ACHN (cell line): ENCODE measurements around the gene UBC.
"Not testable (repeated sequence)": the region's sequence is repeated elsewhere in the genome, so short reads cannot be mapped to it uniquely, and the experiment has no call there.

Experiments used
- DNase-seq: peaks from one replicate; pipeline ENCODE4 v3.0.0-alpha.2; 2015
- in situ Hi-C: cut with HindIII; loops from 2 replicates; pipeline ENCODE4 v1.10.0; 2017; ENCODE audit warnings: low sequenced_read_pairs, low pct_ligation_motif_present, low pct_unique_long_range_greater_than_20kb

The UBC gene

GRCh38 chr12:124898923-124899294, 15.5 kb downstream of the UBC start:
- in situ Hi-C loops = no loop called here
- no peak for DNase-seq

DNA sequence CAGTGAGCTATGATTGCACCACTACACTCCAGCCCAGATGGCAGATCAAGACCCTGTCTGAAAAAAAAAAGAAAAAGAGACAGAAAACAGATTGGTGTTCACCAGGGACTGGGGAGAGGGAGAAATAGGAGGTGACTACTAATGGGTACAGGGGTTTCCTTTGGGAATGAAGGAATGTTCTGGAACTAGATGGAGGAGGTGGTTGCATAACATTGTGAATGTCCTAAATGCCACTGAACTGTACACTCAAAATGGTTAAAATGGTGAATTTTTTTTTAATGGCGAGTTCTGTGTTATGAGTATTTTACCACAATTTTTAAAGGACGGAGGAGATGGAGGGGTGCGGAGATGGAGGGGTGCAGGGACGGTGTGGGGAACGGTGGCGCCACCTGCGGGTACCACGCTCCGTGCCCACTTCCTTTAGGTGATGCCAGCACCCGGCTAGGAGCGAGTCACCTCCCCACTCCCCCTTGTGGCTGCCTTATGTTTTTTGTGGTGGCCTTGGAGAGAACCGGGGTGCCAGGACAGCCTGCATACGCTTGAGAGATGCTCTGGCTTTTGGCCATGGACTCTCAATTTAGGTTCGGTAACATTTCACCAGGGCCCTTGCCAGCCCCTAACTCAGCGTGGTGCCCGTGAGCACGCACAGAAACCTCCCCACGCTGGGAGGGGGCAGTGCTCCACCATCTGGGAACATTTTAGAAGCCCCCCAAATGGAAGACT, 16.1 kb downstream of the UBC start:
- in situ Hi-C loops = no loop called here
- peak; percentile 88 for DNase-seq

- in situ Hi-C loops = no loop called here
- DNase-seq = no peak
Measured at GRCh38 chr12:124896461-124896860, 18.0 kb downstream of the UBC start.

DNA sequence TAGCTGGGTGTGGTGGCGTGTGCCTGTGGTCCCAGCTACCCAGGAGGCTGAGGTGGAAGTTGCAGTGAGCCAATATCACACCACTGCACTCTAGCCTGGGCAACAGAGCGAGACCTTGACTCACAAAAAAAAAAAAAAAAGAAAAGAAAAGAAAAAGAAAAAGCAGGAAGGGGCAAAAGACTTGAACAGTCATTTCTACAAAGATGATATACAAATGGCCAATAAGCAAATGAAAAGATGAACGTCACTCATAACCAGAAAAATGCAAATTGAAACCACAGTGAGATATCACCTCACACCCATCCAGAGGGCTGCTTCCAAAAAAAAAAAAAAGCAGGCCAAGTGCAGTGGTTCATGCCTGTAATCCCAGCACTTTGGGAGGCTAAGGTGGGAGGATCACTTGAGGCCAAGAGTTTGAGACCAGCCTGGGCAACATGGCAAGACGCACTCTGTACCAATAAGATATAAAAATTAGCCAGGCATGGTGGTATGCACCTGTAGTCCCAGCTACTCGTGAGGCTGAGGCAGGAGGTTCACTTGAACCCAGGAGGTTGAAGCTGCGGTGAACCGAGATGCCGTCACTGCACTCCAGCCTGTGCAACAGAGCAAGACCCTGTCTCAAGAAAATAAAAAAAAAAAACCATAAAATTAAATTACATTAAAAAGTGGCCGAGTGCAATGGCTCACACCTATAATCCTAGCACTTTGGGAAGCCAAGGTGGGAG, 20.5 kb downstream of the UBC start:
- no peak for DNase-seq
- in situ Hi-C loops = no loop called here

DNA sequence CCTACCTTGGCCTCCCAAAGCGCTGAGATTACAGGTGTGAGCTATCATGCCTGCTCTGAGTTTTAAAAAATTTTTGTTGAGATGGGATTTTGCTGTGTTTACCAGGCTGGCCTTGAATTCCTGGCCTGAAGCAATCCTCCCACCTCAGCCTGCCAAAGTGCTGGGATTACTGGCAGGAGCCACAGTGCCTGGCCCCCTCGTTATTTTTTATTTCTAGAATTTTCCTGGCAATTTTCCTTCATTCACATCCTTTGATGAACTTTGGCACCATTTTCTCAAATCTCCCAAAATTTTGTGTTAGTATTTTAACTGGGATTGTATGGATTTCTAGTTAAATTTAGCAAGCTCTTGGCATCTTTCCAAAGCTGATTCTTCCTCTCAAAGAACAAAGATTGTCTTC, 26.2 kb downstream of the UBC start:
- in situ Hi-C loops = no loop called here
- DNase-seq = no peak

DNA sequence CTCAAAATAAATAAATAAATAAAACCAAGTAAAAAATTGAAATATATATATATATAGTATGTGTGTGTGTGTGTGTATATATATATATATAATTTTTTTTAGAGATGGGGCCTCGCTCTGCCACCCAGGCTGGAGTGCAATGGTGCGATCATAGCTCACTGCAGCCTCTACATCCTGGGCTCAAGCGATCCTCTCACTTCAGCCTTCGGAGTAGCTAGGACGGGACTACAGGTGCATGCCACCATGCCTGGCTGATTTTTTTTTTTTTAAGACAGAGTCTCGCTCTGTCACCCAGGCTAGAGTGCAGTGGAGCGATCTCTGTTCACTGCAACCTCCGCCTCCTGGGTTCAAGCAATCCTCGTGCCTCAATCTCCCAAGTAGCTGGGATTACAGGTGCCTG, 26.7 kb downstream of the UBC start:
- in situ Hi-C loops, DNase-seq: not testable (repeated sequence)

DNA sequence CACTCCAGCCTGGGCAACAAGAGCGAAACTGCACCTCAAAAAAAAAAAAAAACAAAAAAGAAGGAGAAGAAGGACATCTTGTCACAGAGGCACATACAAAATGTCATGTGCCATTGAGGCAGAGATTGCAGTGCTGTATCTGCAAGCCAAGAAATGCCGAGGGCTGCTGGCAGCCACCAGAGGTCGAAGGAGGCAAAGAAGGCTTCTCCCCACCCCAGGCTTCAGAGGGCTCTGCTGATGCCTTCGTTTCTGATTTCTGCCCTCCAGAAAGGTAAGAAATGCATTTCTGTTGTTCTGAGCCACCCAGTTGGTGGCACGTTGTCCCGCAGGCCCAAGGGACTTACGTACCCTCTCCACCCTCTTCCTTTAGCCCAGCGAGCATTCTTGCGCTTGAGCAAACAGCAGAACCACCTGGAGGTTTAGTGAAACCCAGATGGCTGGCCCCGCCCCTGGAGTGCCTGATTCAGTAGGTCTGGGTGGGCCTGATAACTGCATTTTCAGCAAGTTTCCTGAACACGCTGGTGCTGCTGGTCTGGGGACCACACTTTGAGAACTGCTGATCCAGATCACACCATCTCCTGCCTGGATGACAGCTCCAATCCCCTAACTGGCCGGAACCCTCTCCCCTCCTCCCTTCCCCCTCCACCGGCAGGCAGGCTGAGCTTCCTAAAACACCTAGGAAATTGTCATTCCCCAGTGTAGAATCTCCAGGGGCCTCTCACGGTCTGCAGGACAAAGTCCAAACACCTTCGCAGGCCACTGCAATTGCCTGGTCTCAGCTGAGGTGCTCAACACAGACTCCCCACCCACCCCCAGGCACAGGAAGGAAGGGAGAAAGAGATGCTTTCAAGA, 29.6 kb downstream of the UBC start:
- DNase-seq = no peak
- in situ Hi-C loops = no loop called here

DNA sequence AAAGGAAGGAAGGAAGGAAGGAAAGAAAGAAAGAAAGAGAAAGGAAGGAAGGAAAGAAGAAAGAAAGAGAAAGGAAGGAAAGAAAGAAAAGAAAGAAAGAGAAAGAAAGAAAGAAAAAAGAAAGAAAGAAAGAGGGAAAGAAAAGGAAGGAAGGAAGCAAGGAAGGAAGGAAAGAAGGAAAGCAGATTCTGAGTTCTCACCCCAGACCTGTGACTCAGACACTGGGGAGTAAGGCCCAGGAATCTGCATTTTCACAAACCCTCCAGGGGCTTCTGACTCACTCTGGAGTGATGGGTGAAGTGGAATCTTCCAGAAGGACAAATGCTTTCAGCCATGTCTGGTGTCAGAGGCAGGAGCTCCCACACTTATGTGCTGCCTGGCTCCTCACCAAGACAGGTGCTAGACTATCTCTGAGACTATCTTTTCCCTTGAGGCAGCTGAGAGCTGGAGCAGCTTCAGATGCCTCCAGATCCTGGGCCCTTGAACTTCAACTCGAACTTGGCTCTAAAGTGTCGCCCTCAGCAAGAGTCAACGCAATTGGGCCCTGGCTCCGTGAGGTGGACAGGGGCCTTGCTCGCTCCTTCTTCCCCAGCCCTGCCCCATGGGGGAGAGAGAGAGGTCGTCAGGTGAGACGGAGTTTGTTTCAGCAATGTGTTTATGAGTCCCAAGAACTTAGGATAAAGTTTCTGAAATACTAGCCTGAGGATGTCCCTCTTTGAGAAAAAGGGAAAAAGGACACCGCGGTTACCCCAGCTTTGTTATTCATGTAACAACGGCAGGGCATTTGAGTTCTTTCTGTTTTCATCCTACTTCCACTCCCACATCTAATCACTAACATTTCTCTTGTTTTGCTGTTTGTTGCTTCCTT, 31.0 kb downstream of the UBC start:
- in situ Hi-C loops = no loop called here
- no peak for DNase-seq

DNA sequence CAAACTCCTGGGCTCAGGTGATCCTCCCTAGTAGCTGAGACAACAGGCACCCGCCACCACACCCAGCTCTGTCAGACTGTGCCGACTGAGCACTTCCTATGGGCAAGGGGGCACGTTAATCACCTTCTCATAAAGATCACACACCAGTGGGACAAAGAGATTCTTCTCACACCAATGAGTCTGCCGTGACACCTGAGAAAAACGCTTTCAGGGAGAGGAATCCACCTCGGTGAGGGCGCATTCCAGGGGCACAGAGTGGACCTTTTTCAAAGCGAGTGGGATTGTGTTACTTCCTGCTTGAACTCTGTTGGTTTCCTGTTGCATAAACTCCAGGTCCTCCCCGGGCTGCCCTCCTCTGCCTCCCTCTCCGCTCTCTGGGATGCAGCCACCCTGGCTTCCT, 33.3 kb downstream of the UBC start:
- in situ Hi-C loops = no loop called here
- DNase-seq = no peak

DNA sequence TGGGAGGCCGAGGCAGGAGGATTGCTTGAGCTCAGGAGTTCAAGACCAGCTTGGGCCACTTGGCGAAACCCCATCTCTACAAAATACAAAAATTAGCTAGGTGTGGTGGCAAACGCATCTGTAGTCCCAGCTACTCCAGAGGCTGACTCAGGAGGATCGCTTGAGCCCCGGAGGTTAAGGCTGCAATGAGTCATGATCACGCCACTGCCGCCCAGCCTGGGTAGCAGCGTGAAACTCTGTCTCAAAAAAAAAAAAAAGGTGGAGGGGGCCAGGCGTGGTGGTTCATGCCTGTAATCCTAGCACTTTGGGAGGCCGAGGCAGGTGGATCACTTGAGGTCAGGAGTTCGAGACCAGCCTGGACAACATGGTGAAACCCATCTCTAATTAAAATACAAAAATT, 34.1 kb downstream of the UBC start:
- in situ Hi-C loops = not testable (repeated sequence)
- DNase-seq = peak; percentile 53

DNA sequence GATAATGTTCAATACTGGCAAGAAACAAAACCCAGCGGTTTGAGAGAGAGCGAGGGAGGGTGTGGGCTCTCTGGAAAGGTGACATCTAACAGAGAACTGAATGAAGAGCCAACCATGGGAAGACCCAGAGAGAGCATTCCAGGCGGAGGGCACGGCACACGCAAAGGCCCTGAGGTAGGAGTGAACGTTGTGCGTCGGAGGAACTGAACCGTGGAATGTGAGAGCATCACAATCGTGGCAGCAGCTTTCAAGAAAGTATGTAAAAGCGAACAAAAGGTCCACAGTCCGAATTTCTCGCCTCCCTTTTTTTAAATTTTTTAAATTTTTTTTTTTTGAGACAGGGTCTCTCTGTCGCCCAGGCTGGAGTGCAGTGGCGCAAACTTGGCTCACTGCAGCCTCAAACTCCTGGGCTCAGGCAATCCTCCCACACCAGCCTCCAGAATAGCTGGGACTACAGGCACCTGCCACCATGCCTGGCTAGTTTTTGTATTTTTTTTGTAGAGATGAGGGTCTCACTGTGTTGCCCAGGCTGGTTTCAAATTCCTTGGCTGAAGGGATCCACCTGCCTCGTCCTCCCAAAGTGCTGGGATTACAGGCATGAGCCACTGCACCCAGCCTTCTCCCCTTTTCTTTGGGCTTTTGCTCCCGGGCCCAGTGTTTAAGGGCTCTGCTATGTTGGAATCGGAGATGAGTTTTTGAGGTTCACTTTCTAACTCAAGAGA, 35.5 kb downstream of the UBC start:
- in situ Hi-C loops = no loop called here

DNA sequence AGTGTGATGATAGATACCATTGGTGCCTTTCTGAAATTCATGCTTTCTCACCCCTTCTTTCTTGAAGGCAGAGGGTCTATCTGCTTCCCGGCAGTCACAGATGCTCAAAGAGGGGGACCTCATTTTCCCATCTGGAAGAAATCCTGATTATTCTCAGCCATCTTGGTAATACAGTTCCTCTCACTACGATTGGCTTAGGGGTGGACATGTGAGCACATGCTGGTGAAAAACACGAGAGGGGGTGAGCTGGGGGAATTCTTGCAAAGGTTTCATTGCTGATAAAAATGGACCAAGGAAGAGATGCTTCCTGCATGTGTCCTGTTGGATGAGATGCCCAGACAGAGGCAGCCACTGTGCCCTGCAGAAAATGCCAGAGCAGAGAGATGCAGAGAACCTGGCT, 37.0 kb downstream of the UBC start:
- in situ Hi-C loops = no loop called here
- no peak for DNase-seq

More for the DNA sequence above, 35.5 kb downstream of the UBC start:
- DNase-seq = no peak

- in situ Hi-C loops = no loop called here
- DNase-seq = no peak
Measured at GRCh38 chr12:124876171-124876570, 38.3 kb downstream of the UBC start.

DNA sequence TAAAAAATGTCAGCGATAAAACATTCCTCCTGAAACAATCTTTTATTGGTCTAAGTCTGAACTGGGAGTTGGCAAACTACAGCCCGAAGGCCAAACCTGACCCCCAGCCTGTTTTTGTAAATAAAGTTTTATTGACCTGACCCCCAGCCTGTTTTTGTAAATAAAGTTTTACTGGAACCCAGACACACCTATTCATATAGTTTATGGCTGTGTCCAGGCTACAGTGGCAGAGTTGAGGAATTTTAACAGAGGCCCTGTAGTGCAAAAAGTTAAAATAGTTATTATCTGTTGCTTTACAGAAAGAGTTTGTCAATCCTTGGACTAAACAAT, 38.7 kb downstream of the UBC start:
- no peak for DNase-seq
- in situ Hi-C loops = no loop called here

- in situ Hi-C loops = no loop called here
- no peak for DNase-seq
Measured at GRCh38 chr12:124874988-124875802, 39.3 kb downstream of the UBC start.

- in situ Hi-C loops = no loop called here
- DNase-seq = no peak
Measured at GRCh38 chr12:124874188-124874587, 40.3 kb downstream of the UBC start.

DNA sequence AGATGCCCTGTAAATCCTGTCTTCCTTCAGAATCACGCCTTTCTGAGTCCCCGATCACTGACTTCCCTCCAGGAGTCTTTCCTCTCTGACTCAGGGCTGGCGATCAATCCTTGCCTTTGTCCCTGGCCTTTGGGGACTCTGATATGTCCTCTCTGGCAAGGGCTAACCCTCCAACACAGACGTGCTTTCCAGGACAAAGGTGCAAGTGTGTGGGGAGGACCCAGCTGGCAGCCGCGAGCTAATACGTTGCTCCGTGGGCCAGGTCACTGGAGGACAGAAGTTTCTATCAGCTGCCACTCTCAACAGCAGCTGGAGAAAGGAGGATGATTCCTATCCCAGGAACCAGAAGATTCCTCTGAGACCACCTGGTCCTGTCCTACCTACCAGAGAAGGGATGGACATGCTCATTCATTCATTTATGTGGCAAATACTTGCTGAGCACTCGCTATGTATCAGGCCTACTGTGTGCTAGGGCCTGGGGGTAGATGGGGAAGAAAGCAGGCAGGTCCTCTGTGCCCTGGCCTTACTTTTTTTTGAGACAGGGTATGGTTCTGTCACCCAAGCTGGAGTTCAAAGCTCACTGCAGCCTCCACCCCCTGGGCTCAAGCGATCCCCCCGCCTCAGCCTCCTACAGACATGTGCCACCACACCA, 42.3 kb downstream of the UBC start:
- in situ Hi-C loops = no loop called here
- no peak for DNase-seq
